Adipocyte (in vitro differentiated cells): Measurements from ENCODE around the gene PTPRG.
A peak's percentile ranks its signal among the peaks of the same experiment; 100 is the strongest.
"Not testable (repeated sequence)": the region's sequence is repeated elsewhere in the genome, so short reads cannot be mapped to it uniquely, and the experiment has no call there.

Source experiments
- DNase-seq: peaks from one replicate; pipeline ENCODE4 v3.0.0-alpha.2; 2015; ENCODE audit warnings: low read depth
- H3K27me3 ChIP-seq: replicated peaks from 2 replicates; pipeline ENCODE4 v1.7.0; 2013; ENCODE audit warnings: mild to moderate bottlenecking, low read length, moderate library complexity; ENCODE audit not compliant: control insufficient read depth, insufficient read depth
- H3K36me3 ChIP-seq: 2 replicates; pipeline ENCODE4 v1.7.0; 2013; ENCODE audit warnings: low read length, mild to moderate bottlenecking, moderate library complexity; ENCODE audit not compliant: control insufficient read depth, insufficient read depth, severe bottlenecking
- H3K4me1 ChIP-seq: 2 replicates; pipeline ENCODE4 v1.7.0; 2013; ENCODE audit warnings: mild to moderate bottlenecking, low read length, moderate library complexity; ENCODE audit not compliant: control insufficient read depth, insufficient read depth
- H3K4me3 ChIP-seq: 2 replicates; pipeline ENCODE4 v1.7.0; 2013; ENCODE audit warnings: mild to moderate bottlenecking, low read length, moderate library complexity
- H3K9ac ChIP-seq: 2 replicates; pipeline ENCODE4 v1.7.0; 2013; ENCODE audit warnings: mild to moderate bottlenecking, low read length, moderate library complexity
- H3K9me3 ChIP-seq: 2 replicates; pipeline ENCODE4 v1.7.0; 2013; ENCODE audit warnings: mild to moderate bottlenecking, low read length, moderate library complexity; ENCODE audit not compliant: control insufficient read depth

Gene PTPRG

GRCh38 chr3:61535826-61536225 lies 25.5 kb upstream of the PTPRG start:
- Histone ChIP-seq H3K4me1 (no peaks in the 10 kb centered on the region), H3K9me3 (no peaks in the 10 kb centered on the region), H3K27me3 (peaks cover 9% of the 10 kb centered on the region), H3K36me3 (no peaks in the 10 kb centered on the region), H3K4me3 (no peak overlapping the region), H3K9ac (no peak overlapping the region)
- no peak for DNase-seq

- DNase-seq, result no peak
- H3K9ac ChIP-seq, result no peak overlapping the region
- H3K36me3 ChIP-seq, result no peaks in the 10 kb centered on the region
- H3K27me3 ChIP-seq, result peaks cover under 1% of the 10 kb centered on the region
- no peaks in the 10 kb centered on the region for H3K9me3 ChIP-seq
- no peaks in the 10 kb centered on the region for H3K4me1 ChIP-seq
- H3K4me3 ChIP-seq, result no peak overlapping the region
Observed at GRCh38 chr3:61537366-61537765, 24.0 kb upstream of the PTPRG start.

DNA sequence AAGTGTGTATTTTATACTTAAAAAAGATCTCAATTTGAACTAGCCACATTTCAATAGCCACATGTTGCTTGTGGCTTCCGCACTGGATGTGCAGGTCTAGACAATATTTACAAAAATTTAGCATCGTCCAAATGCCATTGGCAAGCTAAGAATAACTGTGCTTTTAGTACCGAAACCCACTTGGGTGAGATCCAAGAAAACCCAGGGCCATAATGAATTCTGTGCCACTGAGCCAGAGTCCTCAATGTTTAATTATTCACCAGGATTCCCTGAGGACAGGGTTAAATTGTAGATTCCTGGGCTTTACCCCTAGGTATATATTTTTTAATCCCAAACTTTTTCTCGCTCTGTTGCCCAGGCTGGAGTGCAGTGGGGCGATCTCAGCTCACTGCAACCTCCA lies 22.9 kb upstream of the PTPRG start:
- H3K4me1 ChIP-seq, result no peaks in the 10 kb centered on the region
- DNase-seq, result no peak
- H3K36me3 ChIP-seq, result no peaks in the 10 kb centered on the region
- H3K4me3 ChIP-seq, result no peak overlapping the region
- no peak overlapping the region for H3K9ac ChIP-seq
- no peaks in the 10 kb centered on the region for H3K9me3 ChIP-seq
- H3K27me3 ChIP-seq, result no peaks in the 10 kb centered on the region

DNA sequence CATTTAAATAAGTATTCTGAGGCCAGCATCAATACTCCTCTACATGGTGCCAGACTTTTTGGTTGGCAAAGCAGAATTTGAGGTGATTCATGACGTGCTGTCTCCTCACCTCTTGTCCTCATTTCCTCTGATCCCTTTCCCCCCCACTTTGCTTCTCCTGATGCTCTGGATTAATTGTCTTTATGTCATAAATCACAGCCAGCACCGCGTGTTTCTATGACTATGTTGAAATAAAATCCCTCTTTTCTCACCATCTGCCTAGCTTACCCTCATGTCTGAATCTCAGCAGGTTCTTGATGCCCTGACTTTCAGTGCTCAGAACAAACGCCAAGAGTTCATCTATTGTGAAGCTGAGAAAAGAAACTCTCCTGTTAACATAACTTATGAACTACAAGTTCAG lies 19.7 kb upstream of the PTPRG start:
- Histone ChIP-seq H3K4me1 (no peaks in the 10 kb centered on the region), H3K27me3 (no peaks in the 10 kb centered on the region), H3K4me3 (no peak overlapping the region), H3K9me3 (no peaks in the 10 kb centered on the region), H3K9ac (no peak overlapping the region), H3K36me3 (no peaks in the 10 kb centered on the region)
- no peak for DNase-seq

- Histone ChIP-seq H3K4me1 (no peaks in the 10 kb centered on the region), H3K36me3 (no peaks in the 10 kb centered on the region), H3K9me3 (no peaks in the 10 kb centered on the region), H3K27me3 (no peaks in the 10 kb centered on the region), H3K9ac (no peak overlapping the region), H3K4me3 (no peak overlapping the region)
- DNase-seq, result no peak
Observed at GRCh38 chr3:61545716-61546115, 15.7 kb upstream of the PTPRG start.

GRCh38 chr3:61547625-61548024 lies 13.7 kb upstream of the PTPRG start:
- H3K9ac ChIP-seq, result no peak overlapping the region
- H3K9me3 ChIP-seq, result peaks cover 3% of the 10 kb centered on the region
- DNase-seq, result no peak
- H3K4me3 ChIP-seq, result no peak overlapping the region
- H3K4me1 ChIP-seq, result no peaks in the 10 kb centered on the region
- H3K27me3 ChIP-seq, result no peaks in the 10 kb centered on the region
- H3K36me3 ChIP-seq, result no peaks in the 10 kb centered on the region

DNA sequence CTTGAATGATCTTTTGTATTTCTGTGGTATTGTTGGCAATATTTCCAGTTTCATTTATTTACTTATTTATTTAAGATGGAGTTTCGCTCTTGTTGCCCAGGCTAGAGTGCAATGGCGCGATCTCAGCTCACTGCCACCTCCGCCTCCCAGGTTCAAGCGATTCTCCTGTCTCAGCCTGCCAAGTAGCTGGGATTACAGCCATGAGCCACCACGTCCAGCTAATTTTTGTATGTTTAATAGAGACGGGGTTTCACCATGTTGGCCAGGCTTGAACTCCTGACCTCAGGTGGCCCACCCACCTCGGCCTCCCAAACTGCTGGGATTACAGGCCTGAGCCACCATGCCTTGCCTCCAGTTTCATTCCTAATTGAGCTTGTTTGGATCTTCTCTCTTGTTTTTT lies 8.7 kb upstream of the PTPRG start:
- H3K36me3 ChIP-seq, H3K4me1 ChIP-seq: not testable (repeated sequence)

GRCh38 chr3:61559136-61559731 lies 2.1 kb upstream of the PTPRG start:
- peaks cover 13% of the 10 kb centered on the region for H3K9me3 ChIP-seq
- peaks cover 8% of the 10 kb centered on the region for H3K4me1 ChIP-seq
- H3K9ac ChIP-seq, result peak overlapping the region; percentile 99
- no peaks in the 10 kb centered on the region for H3K27me3 ChIP-seq
- peak overlapping the region; percentile 88 for H3K4me3 ChIP-seq
- no peaks in the 10 kb centered on the region for H3K36me3 ChIP-seq
- DNase-seq, result peak; percentile 38

More for the DNA sequence above, 8.7 kb upstream of the PTPRG start:
- not testable (repeated sequence) for H3K9me3 ChIP-seq, DNase-seq, H3K27me3 ChIP-seq, H3K4me3 ChIP-seq, H3K9ac ChIP-seq

- H3K4me3 ChIP-seq, result peak overlapping the region; percentile 88
- no peaks in the 10 kb centered on the region for H3K27me3 ChIP-seq
- peaks cover 13% of the 10 kb centered on the region for H3K9me3 ChIP-seq
- peak overlapping the region; percentile 99 for H3K9ac ChIP-seq
- peaks cover 18% of the 10 kb centered on the region for H3K4me1 ChIP-seq
- no peaks in the 10 kb centered on the region for H3K36me3 ChIP-seq
- peak; percentile 92 for DNase-seq
Observed at GRCh38 chr3:61560517-61561373, 626 bp upstream of the PTPRG start.

- Histone ChIP-seq H3K9ac (peak overlapping the region; percentile 99), H3K36me3 (no peaks in the 10 kb centered on the region), H3K27me3 (no peaks in the 10 kb centered on the region), H3K4me1 (peaks cover 33% of the 10 kb centered on the region), H3K9me3 (peaks cover 13% of the 10 kb centered on the region), H3K4me3 (peak overlapping the region; percentile 88)
- peak; percentile 69 for DNase-seq
Observed at GRCh38 chr3:61562042-61562720, 810 bp downstream of the PTPRG start.

DNA sequence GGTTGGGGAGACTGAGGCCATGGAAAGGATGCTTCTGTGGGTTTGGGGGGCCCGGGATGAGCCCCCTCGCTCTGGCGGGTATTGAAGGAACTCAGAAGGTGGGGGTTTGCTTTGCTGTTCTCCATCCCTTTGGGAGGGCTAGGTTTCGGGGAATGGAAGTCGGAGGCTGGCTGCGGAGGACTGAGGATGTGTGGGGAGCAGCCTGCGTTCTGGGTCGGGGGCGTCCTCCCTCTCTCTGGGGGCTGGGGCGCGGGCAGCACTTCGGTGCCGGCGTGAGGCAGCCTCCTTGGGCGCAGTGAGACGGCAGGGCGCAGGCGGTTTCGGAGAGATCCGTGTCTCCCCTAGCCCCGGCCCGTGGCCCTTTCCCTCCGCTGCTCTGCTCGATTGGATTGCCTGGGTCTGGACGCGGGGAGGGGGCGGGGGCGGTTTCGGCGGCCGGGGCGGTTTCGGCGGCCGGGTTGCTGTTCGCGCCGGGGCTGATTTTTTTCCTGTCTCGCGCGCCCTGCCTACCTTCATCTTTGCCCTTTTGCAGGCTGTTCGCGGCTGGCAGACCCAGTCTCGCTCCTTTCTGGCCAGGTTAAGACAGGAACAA lies 1.4 kb downstream of the PTPRG start:
- Histone ChIP-seq H3K9ac (peak overlapping the region; percentile 99), H3K9me3 (peaks cover 10% of the 10 kb centered on the region), H3K27me3 (no peaks in the 10 kb centered on the region), H3K4me1 (peaks cover 34% of the 10 kb centered on the region), H3K4me3 (peak overlapping the region; percentile 88), H3K36me3 (no peaks in the 10 kb centered on the region)
- peak; percentile 76 for DNase-seq
